Right lobe of liver (tissue), 4 donors: ENCODE results near the gene KDELR3.

ENCODE experiments used
- CTCF ChIP-seq, 4 donors: fragments of 200-600 bp in 3 of 4; fragments of 450-650 bp in 1 of 4; IDR thresholded peaks; one replicate each; pipeline versions ENCODE4 v1.5.1 to v1.8.0; 2016 to 2022; ENCODE audit warnings: antibody characterized with exemption in 4 of 4, mild to moderate bottlenecking in 2 of 4
- POLR2A ChIP-seq: fragments of 450-650 bp; IDR thresholded peaks from one replicate; pipeline ENCODE4 v1.6.1; 2017; ENCODE audit warnings: antibody characterized with exemption, mild to moderate bottlenecking
- donor health status: DM: no; HTN: no; CAD: no.
- donor health status: DM: no; HTN: no; CAD: no.
- donor health status: DM: no; HTN: yes; CAD: no.

- TF ChIP-seq CTCF (IDR thresholded peaks at IDR 0.05) = no peak
- no peak for TF ChIP-seq POLR2A
Measured at GRCh38 chr22:38503021-38503420, 35.1 kb downstream of the KDELR3 start.
